Measurements from ENCODE around the gene RPP14.
"Not testable (repeated sequence)": the region's sequence is repeated elsewhere in the genome, so short reads cannot be mapped to it uniquely, and the experiment has no call there.

RPP14 gene

GRCh38 chr3:58267543-58267942 is 38.5 kb upstream of the RPP14 start:
- CTCF ChIA-PET; H3K4me1 ChIP-seq (ENCODE audit: control insufficient read depth, insufficient read depth, low read length); H3K9me3 ChIP-seq (ENCODE audit: control insufficient read depth, insufficient read depth, low read depth, low read length); H3K4me3 ChIP-seq (ENCODE audit: low read depth, low read length); POLR2A ChIA-PET; H3K36me3 ChIP-seq (ENCODE audit: control insufficient read depth in 2 of 2, insufficient read depth in 1 of 2, low read length in 2 of 2); H3K27ac ChIP-seq (ENCODE audit: extremely low read depth, low read depth, low read length): not testable (repeated sequence)
- TF ChIP-seq, protein P1, sequence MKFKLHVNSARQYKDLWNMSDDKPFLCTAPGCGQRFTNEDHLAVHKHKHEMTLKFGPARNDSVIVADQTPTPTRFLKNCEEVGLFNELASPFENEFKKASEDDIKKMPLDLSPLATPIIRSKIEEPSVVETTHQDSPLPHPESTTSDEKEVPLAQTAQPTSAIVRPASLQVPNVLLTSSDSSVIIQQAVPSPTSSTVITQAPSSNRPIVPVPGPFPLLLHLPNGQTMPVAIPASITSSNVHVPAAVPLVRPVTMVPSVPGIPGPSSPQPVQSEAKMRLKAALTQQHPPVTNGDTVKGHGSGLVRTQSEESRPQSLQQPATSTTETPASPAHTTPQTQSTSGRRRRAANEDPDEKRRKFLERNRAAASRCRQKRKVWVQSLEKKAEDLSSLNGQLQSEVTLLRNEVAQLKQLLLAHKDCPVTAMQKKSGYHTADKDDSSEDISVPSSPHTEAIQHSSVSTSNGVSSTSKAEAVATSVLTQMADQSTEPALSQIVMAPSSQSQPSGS (tag by site-specific recombination; IDR thresholded peaks at IDR 0.05; ENCODE audit: low read depth) = peak; percentile 31; the same call in 1 of the 2 replicates

DNA sequence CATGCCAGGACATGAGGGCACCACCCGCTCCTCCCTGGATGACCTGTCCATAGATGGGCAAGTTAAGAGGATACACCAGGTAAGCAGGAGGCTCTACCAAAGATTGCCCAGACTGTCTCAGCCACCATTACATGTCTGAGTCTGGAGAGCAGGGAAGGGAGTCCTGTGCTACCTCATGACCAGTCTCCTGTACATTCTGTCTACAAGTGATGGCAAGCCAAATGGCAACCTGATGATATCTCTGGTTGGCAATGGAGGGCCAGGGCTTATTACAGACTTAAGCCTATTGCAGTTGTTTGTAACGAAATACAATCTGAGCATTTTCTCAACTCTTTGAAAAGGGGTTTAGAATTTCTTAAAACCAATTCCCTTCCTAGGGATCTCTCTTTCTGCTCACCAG is 36.7 kb upstream of the RPP14 start:
- Histone ChIP-seq H3K27ac (ENCODE audit: extremely low read depth, low read depth, low read length) (no peak overlapping the region), H3K4me3 (ENCODE audit: low read depth, low read length) (no peak overlapping the region), H3K36me3 (ENCODE audit: control insufficient read depth in 2 of 2, insufficient read depth in 1 of 2, low read length in 2 of 2) (peaks cover 0 to 6% of the 10 kb centered on the region in 2 experiments; a peak in 2 of 3 replicates), H3K4me1 (ENCODE audit: control insufficient read depth, insufficient read depth, low read length) (no peaks in the 10 kb centered on the region), H3K9me3 (ENCODE audit: control insufficient read depth, insufficient read depth, low read depth, low read length) (no peaks in the 10 kb centered on the region)
- CTCF ChIA-PET = no interaction called here
- TF ChIP-seq ZNF830 (tag by site-specific recombination; IDR thresholded peaks at IDR 0.05; ENCODE audit: low read depth) (no peak), ZBTB11 (tag by site-specific recombination; conservative IDR thresholded peaks at IDR 0.05; ENCODE audit: low read depth) (no peak), ZNF324 (tag by site-specific recombination; IDR thresholded peaks at IDR 0.05) (no peak), ZNF138 (tag by site-specific recombination; IDR thresholded peaks at IDR 0.05; ENCODE audit: borderline replicate concordance) (no peak), ZNF433 (tag by site-specific recombination; IDR thresholded peaks at IDR 0.05; ENCODE audit: low read depth) (no peak), ZNF501 (tag by site-specific recombination; IDR thresholded peaks at IDR 0.05) (no peak), ZNF416 (tag by site-specific recombination; IDR thresholded peaks at IDR 0.05) (no peak)
- POLR2A ChIA-PET = no interaction called here

- TF ChIP-seq TCF7L2 (IDR thresholded peaks at IDR 0.05; ENCODE audit: borderline replicate concordance, low read depth, low read length) = no peak
- Histone ChIP-seq H3K4me1 (ENCODE audit: control insufficient read depth, insufficient read depth, low read length) (no peaks in the 10 kb centered on the region), H3K27ac (ENCODE audit: extremely low read depth, low read depth, low read length) (no peak overlapping the region), H3K36me3 (ENCODE audit: control insufficient read depth in 2 of 2, insufficient read depth in 1 of 2, low read length in 2 of 2) (peaks cover 0 to 11% of the 10 kb centered on the region in 2 experiments; a peak in 2 of 3 replicates), H3K9me3 (ENCODE audit: control insufficient read depth, insufficient read depth, low read depth, low read length) (no peaks in the 10 kb centered on the region), H3K4me3 (ENCODE audit: low read depth, low read length) (no peak overlapping the region)
- ChIA-PET CTCF (interaction anchor here (0.6 kb wide), 1 partner anchor 56 kb away, joined by 3 read pairs; no protein-coding TSS in a partner anchor), POLR2A (no interaction called here)
Measured at GRCh38 chr3:58270485-58270884, 35.6 kb upstream of the RPP14 start.

- POLR2A ChIA-PET = no interaction called here
- CTCF ChIA-PET = no interaction called here
- TF ChIP-seq ZNF704 (tag by site-specific recombination; IDR thresholded peaks at IDR 0.05) = no peak
- no peak for TF ChIP-seq GFI1B (tag by site-specific recombination; IDR thresholded peaks at IDR 0.05)
- no peak for TF ChIP-seq ZNF184 (tag by site-specific recombination; IDR thresholded peaks at IDR 0.05)
- no peak for TF ChIP-seq ZNF121 (tag by site-specific recombination; IDR thresholded peaks at IDR 0.05)
- TF ChIP-seq BCL6B (tag by site-specific recombination; IDR thresholded peaks at IDR 0.05) = no peak
- no peak for TF ChIP-seq ZNF350 (tag by site-specific recombination; IDR thresholded peaks at IDR 0.05)
- no peak for TF ChIP-seq PRDM1 (tag by site-specific recombination; IDR thresholded peaks at IDR 0.05)
- H3K36me3 ChIP-seq (ENCODE audit: control insufficient read depth in 2 of 2, insufficient read depth in 1 of 2, low read length in 2 of 2) = peaks cover 0 to 11% of the 10 kb centered on the region in 2 experiments; a peak in 2 of 3 replicates
- no peaks in the 10 kb centered on the region for H3K9me3 ChIP-seq (ENCODE audit: control insufficient read depth, insufficient read depth, low read depth, low read length)
- H3K4me1 ChIP-seq (ENCODE audit: control insufficient read depth, insufficient read depth, low read length) = no peaks in the 10 kb centered on the region
- no peak overlapping the region for H3K27ac ChIP-seq (ENCODE audit: extremely low read depth, low read depth, low read length)
- H3K4me3 ChIP-seq (ENCODE audit: low read depth, low read length) = no peak overlapping the region
Measured at GRCh38 chr3:58271901-58272501, 34.0 kb upstream of the RPP14 start.

Measured in HEK293 (cell line).